ENCODE data around the gene DENND1A.
"Not testable (repeated sequence)": the region's sequence is repeated elsewhere in the genome, so short reads cannot be mapped to it uniquely, and the experiment has no call there.

The DENND1A gene, protein sequence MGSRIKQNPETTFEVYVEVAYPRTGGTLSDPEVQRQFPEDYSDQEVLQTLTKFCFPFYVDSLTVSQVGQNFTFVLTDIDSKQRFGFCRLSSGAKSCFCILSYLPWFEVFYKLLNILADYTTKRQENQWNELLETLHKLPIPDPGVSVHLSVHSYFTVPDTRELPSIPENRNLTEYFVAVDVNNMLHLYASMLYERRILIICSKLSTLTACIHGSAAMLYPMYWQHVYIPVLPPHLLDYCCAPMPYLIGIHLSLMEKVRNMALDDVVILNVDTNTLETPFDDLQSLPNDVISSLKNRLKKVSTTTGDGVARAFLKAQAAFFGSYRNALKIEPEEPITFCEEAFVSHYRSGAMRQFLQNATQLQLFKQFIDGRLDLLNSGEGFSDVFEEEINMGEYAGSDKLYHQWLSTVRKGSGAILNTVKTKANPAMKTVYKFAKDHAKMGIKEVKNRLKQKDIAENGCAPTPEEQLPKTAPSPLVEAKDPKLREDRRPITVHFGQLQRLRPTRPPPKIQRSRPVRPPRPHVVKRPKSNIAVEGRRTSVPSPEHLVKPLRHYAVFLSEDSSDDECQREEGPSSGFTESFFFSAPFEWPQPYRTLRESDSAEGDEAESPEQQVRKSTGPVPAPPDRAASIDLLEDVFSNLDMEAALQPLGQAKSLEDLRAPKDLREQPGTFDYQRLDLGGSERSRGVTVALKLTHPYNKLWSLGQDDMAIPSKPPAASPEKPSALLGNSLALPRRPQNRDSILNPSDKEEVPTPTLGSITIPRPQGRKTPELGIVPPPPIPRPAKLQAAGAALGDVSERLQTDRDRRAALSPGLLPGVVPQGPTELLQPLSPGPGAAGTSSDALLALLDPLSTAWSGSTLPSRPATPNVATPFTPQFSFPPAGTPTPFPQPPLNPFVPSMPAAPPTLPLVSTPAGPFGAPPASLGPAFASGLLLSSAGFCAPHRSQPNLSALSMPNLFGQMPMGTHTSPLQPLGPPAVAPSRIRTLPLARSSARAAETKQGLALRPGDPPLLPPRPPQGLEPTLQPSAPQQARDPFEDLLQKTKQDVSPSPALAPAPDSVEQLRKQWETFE

DNA sequence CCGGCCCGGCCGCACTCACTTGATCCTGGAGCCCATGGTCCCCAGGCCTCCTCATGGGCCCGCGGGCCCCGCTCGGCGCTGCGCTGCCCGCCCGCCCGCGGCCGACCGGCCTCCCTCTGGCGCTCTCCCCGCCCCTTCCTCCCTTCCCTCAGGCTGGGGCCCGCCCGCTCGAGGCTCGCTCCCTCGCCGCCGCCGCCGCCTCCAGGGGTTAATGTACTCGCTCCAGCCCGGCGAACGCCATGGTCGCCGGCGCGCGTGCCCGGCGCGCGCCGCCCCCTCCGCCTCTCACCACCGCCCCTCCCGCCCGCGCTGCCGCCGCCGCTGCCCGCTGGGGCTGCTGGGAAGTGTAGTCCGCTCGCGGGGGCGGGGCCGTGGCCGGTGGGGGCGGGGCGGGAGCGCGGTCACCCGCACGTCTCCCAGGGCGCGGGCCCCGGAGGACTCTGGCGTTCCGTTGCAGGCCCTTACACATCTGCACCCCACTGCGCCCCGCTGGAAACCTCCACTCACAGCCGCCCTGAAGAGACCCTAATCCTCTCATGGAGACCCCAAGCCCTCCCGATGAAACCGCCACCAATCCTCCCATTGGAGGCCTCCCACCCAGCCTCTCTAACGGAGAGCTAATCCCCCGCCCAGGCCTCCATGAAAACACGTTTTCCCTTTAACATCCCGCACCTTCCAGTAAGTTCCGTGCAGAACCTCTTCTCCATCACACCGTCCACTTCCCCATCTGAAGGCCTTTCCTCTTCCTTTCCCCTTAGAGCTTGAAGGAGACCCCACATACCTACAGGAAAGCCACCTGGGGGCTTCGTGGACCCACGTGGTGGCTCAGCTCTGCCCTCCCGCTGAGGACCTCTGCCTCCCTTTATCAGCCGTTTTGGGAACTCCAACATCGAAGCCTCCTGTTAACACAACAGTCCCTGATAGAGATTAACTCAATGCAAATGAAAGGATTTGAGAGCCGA lies at the start of gene DENND1A:
TSS of gene DENND1A (minus strand) at position 257 of the 962 bp plus-strand sequence. CDS start at position 36, 221 bp downstream.
- no peak for DNase-seq

GRCh38 chr9:123978981-123979380 lies 49.1 kb upstream of the DENND1A start:
- no peak for DNase-seq

DNA sequence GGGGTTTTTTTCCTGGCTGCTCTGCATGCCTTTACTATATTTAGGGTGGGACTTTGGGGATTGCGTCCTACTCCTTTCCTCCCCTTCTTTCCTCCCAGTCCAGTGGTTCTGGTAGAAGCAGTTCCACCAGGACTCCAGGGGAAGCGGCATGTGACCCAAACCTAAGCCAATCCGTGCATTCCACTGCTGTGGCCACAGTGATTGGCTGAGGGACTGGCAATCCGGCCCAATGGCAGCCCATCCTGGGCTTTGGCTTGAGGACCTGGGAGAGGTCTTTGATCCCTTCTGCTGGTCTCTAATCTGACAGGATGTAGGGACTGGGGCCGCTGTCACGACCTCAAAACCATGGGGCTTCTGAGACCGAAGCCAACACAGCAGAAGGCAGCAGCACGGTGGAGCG lies 46.7 kb upstream of the DENND1A start:
- not testable (repeated sequence) for DNase-seq

GRCh38 chr9:123975871-123976270 lies 45.9 kb upstream of the DENND1A start:
- DNase-seq, result no peak

DNA sequence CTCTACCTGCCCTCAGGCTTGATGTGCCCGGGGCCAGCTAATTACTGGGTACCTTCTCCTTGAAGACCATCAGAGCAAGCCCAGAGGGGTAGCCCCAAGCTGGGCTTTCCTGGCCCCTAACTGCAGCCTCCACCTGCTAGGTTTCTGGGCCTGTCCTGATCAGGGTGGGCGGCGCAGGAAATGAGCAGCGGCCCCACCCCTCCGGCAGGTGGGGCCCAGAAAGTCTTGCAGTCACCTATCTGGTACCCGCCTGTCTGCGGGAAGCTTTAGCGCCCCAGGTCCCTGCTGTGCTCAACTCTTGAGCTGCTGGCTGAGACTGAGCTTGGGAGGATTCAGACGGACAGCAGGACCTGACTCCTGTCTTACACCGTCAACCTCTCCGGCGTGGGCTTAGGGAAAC lies 44.5 kb upstream of the DENND1A start:
- no peak for DNase-seq

- DNase-seq, result no peak
These were observed 43.8 kb upstream of the DENND1A start for GRCh38 chr9:123973590-123974223.

GRCh38 chr9:123972618-123973017 lies 42.7 kb upstream of the DENND1A start:
- no peak for DNase-seq

DNA sequence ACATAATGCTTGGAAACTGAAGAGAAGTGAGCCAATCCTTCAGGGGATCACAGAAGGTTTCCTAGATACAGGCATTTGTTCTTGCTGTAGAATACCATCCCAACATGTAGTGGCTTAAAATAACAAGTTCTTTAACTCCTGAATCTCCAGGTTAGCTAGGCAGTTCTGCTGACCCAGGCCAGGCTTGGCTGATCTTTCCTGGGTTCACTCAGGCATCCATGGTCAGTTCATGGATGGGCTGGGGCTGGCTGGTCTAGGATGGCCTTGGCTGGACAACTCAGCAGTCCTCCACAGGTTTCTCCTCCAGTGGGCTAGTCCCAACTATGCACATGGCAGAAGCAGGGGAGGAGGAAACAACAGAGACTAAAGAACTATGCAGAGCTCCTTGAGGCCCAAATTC lies 37.4 kb upstream of the DENND1A start:
- DNase-seq, result no peak

DNA sequence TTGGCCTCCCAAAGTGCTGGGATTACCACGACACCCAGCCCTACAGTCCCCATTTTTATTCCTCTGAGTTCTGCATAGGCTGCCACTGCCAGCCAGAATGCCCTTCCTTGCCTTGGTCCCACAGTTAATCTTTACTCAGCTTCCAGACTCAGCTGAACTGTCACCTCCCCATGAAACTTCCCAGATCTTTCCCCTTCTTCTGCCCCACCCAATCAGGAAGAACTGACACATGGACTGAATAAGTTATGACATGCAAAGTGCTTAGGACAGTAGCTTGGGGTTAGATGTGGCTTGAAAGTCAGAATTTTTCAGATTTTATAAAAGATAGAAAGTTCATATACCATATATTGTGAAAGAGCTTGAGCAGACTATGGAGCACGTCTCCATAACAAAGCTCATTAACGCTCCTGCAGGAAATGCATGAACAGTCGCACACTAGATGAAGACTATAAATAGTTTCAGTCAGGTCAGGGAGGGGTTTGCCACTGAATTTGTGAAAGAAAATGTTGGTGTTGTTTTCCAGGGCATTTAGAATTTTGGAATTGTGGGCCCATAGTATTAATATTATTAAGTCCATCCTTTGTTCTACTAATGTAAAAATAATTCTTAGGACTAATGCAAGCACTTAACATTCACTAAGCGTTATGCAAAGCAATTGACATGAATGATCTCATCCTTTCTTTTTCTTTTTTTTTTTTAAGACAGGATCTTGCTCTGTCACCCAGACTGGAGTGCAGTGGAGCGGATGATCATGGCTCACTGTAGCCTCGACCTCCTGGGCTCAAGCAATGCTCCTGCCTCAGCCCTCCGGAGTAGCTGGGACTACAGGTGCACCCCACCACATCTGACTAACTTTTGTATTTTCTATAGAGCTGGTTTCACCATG lies 36.1 kb upstream of the DENND1A start:
- no peak for DNase-seq

DNA sequence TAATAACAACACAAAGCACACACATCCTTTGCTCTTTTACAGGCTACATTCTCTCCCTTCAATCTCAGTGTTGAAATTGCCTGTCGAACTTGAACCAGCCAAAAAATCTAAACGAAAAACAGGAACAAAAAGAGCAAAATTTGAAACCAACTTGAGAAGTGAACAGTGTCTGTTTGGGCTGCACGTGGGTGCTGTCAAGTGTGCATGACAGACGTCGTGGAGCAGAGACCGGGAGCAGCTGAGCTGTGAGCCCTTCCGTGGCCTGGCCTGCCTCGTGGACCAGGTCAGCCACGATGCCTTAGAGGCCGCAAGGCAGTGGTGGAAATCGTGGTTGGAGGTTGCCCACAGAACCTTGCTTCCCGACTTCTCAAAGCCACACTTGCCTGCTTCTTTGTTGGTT lies 34.8 kb upstream of the DENND1A start:
- no peak for DNase-seq

DNA sequence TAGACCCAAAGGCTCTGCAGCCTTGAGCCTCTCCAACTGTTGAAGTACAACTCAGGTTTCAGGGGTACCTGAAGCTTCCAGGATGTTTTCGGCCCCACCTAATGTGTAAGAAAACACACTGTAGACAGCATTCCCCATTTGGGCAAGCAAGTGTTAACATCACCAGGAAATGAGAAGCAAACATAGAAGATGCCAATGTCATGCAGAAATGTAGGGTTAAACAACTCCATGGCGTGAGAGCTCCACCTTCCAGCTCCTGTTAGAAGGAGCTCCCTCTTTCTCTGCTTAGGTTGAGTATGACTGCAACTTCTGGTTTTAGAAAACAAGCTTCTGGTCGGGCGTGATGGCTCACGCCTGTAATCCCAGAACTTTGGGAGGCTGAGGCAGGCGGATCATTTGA lies 31.0 kb upstream of the DENND1A start:
- no peak for DNase-seq

GRCh38 chr9:123960366-123960765 lies 30.4 kb upstream of the DENND1A start:
- no peak for DNase-seq

DNA sequence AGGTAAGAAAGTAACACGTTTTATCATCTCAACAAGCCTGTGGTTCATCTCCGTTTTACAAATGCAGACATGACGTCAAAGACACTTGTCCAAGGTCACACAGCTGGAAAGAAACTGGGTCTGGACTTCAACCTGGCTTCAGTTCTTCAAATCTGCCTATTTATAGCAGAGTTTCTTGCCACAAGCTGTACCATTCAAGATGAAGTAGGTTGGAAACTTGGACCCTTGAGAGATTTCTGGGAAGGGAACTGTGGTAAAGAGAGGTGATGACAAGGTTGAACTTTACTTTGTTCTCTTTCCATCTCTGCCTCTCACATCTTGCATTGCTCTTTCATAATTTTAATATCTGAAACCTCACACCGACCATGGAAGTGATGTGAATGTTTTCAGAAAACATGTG lies 29.9 kb upstream of the DENND1A start:
- no peak for DNase-seq

DNA sequence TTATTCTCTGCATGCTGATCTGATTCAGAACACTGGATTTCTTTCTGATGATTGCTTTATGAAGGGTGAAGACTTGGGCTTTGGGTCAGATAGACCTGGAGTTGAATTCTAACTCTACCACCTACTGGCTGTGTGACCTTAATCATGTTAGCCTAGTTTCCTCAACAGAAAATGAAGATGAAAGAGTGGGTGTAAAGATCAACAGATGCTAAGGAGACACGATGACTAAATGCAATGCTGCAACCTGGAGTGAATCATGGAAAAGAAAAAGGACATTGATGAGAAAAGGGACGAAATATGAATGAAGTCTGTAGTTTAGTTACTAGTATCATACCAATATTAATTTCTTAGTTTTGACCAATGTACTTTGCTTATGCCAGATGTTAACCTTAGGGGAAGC lies 27.8 kb upstream of the DENND1A start:
- no peak for DNase-seq

DNA sequence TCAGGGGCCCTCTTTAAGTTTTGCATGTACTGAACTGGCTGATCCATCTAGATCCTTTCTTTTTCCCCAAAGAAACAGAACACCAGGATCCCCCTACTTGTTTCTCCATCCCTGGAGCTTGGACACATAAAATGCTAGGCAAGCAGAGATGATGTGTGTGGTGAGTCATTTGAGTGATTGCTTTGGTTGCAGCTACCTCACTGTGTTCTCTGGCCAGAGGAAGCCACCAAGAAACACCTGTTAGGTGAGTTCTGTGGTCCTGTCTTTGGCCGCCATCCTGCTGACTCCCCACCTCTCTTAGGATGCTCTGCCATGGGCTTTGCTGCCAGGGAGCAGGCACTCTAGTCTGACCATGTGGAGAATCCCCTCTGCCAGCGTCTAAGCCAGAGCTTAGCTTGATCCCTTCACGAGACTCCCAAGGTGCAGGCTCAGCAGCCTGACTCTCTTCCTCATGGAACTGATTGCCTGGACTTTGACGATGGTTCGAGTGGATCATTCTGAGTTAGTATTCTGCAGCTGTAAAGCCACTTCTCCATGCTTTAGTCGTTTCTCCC lies 27.3 kb upstream of the DENND1A start:
- no peak for DNase-seq

DNA sequence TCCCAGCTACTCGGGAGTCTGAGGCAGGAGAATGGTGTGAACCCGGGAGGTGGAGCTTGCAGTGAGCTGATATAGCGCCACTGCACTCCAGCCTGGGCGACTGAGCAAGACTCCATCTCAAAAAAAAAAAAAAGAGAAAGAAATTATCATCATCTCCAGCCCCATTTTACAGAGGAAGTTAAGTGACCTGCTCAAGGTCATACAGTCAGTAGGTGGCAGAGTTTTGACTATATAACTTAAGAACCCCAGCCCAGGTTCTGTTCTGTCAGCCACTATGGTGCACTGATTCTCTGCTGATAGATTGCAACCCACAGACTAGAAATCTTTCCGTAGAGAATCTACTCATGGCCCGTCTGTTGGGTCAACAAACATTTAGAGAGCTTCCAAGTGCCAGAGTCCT lies 25.7 kb upstream of the DENND1A start:
- no peak for DNase-seq

DNA sequence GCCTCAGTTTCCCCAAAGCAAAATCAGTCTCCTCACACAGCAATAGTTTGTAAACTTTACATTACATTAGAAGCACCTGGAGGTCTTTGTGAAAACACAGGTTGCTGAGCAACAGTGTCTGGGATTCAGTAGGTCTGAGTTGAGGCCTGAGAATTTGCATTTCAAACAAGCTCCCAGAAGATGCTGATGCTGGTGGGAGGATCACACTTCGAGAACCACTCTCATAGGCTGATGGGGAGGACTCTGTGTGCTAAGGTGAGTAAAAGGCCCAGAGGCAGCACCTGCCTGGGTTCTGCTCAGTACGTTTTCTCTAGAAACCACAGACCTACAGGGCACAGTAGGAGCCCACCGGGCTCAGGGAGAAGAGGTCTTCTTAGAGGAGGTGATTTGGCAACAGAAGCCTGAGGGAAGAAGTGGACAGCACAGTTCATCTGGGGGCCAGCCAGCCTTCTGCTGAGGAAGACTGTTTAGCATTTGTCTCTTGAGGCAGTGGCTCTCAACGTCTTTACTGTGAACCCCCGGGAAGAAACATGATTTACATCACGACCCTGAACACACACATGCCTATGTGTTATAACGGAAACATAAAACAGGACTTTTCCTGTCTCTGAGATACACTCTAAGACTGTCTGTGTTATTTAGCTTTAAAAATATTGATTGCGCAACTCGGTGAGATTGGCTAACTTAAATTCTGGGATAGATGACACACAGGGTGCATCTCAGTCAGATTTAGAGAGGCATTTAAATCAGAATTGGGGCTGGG lies 24.8 kb upstream of the DENND1A start:
- no peak for DNase-seq

DNA sequence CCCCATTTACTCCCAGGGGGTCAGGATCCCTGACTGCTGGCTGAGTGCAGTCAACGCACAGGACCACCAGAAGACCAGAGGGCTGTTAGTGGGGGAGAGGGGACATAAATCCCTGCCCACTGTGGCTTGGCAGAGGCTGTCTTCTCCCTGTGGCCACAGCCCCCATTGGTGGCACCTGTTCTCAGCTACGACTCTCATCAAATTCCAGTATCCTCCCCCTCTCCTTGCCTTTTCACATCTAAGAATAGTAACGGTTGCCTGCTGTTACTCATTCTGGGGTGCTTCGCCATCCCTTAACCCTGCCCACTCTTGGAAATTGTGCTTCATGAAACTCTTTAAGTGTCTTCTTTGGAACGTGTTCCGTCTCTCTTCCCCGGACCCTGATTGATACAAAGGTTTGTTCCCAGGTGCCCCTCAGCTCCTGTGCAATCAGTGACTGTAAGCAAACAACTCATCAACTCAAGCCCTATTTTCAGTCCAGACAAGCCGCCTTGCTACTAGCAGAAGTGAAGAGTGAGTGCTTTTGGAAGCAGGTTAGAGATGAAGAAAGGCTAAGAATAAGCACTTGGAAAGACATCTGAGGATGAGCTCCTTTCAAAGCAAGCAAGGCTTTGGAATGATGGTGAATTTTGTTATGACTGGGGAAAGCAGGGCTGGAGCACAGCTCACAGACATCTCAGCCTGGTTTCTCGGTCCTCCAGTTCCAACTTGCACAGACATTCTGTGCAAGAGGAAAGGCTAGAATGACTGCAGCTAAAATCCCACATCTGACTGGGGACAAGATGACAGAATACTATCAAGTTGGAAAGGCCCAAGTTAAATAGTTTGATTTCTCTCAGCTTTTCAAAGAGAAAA lies 22.9 kb upstream of the DENND1A start:
- DNase-seq, result no peak

- DNase-seq, result no peak
These were observed 18.4 kb upstream of the DENND1A start for GRCh38 chr9:123948286-123948685.
